Erythroblast (primary cell): ENCODE data around the gene CBFA2T2.

Experiments used
- GATA1 ChIP-seq: IDR thresholded peaks from 2 replicates; pipeline ENCODE4 v1.6.1; 2011; ENCODE audit warnings: low read depth, mild to moderate bottlenecking, control low read depth, low read length, moderate library complexity
- POLR2A ChIP-seq: IDR thresholded peaks from 2 replicates; pipeline ENCODE4 v1.6.1; 2011; ENCODE audit warnings: mild to moderate bottlenecking, low read length

DNA sequence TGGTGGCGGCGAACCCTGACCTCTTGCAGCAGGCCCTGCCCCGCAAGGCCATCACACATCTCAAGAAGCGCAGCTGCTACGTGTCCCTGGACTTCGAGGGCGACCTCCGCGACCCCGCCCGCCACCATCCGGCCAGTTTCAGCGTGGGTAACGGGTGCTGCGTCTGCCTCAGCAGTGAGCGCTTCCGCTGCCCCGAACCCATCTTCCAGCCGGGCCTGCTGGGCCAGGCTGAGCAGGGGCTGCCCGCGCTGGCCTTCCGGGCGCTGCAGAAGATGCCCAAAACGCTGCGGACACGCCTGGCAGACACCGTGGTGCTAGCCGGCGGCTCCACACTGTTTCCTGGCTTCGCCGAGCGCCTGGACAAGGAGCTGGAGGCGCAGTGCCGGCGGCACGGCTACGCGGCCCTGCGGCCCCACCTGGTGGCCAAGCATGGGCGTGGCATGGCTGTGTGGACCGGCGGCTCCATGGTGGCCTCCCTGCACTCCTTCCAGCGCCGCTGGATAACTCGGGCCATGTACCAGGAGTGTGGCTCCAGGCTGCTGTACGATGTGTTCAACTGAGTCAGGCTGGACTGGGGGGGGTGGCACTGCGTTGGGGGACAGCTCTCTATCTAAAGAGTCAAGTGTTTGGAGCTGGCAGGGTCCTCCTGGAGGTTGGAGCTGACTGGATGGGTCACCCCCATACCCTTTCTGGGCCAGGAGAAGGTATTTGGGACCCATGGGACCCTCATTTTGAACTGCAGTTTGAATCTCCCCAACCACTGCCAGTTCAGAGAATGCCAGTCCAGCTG, 178.0 kb downstream of the CBFA2T2 start:
- TF ChIP-seq POLR2A (no peak), GATA1 (no peak)
